Measurements from ENCODE around the gene DNAH8.

DNAH8 gene

DNA sequence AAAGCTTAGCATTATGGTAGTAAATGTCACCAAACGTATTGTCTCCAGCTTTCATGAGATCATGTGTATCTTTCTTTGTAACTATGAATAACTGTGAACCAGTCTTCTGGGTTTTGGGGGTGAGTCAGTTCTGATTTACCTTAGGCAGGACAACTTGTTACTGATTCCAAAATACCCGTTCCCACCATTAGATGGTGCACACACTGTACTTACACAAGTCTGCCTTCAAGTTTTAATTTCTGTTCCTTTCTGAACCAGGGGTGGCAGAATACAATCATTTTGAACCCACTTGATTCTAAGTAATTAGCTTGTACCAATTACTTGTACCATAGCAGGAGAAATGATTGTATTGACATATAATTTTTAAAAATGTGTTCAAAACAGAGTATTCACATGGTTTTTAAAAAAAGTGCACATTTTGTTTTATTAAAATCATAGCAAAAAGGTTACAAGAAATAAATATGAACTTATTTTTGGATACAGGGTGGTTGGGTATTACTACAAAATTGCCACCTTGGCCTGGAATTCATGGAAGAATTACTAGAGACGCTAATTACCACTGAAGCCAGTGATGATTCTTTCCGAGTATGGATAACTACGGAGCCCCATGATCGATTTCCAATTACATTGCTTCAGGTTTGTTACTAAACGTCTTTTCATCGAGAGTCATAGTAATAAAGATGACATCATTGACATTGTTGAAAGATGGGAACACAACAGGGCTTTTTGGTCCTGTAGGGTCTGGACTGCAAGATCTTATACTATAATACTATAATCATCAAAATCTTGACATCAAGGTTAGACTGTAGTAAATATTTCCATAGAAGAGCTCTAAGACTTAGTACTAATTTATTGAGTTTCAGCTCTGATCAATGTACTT, 258.3 kb downstream of the DNAH8 start:
- no peak for DNase-seq (ENCODE audit: low read depth in 2 of 2)

DNA sequence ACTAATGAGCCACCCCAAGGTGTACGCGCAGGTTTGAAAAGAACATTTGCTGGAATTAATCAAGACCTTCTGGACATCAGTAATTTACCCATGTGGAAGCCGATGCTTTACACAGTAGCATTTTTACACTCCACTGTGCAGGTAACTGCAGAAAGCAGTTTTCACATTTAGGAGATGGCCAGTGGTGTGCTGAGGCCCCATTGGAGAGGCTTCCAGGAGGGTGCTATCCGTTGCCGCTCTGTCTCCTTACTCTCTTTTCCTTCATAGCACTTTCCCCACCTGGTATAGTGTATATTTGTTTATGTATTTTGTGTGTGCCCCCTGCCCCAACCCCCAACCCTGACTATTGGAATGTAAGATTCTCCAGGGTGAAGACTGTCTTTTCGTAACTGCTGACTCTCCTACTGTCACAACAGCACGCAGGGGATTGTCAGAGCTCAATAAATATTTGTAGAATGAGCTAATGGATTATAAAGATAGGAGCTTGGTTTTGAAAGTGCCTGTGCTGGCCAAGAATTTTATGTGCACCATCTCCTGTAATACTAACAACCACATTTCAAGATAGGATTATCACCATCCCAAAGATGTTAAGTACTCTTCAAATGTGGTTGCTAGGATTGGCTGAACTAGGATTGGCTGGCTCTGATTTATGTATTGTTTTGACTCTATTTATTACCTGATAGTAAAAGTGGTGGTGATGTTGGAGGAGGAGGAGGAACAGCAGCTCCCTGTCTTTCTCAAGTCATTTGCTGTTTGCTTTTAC, 259.5 kb downstream of the DNAH8 start:
- DNase-seq (ENCODE audit: low read depth in 2 of 2), result no peak

DNA sequence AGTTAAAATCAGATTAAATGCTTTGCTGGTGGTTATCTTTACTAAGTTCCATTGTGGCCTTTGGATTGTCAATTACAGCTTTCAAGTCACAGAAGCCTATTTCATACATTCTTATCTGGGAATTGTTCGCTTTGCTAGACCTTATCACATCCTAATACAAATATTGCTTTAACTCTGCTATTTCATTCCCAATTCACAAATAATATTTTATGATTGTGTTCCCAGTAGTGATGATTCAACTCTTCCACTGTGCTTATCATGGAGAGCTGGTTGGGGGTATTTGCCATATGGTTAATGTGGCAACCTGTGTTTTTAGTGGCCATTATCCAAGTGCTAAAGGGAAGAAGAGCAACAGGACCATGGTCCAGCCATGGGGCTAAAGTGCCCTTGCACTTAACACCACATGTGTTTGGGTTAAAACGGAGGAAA, 260.5 kb downstream of the DNAH8 start:
- no peak for DNase-seq (ENCODE audit: low read depth in 2 of 2)

DNA sequence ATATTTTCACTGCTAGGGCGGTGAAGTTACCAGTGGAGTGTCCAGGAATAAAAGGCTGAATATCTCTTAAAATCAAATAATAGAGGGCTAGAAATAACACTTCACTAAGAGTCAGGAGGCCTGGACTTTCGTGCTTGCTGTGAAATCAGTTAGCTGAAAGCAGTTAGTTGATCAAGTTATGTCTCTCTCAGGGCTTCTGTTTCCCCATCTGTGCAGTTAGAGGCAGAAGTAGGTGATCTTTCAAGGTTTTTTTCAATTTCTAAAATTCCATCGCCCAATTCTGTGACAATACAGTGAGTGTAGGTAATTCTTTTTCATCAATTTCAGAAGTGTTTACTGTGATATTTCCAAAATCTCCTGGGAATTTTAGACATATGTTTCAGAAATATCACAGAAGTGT, 260.9 kb downstream of the DNAH8 start:
- no peak for DNase-seq (ENCODE audit: low read depth in 2 of 2)

DNA sequence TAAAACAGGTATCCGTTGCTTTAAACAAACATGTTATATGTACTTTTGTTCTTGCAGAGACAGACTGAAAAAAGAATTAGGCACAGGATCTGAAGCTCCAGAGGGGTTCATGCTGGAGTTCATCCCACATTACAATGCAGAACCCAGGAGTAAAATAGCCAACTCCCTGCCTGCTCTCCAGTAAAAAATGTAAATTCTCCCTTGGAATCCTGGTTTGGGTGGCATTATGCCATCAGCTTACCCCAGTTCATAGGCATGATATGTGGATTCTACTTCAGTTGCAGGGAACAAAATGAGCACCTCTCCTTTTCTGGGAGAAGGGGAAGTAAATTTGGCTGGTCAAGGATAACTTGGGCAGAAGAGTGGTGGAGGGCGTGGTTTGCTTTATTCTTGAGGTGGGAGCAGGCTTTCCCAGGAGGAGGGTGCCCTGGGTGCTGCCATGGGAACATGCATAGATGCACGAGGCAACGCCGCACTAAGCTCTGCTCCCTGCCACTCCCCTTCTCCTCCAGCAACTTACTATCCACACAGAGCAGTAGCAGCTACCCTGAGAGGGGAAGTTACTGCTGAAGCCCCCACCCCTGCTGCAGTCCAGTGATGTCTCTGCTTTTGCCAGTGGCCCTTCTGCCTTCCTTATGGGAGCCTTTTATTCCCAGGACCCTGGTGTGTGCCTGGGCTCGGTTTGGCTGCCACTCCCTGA, 261.8 kb downstream of the DNAH8 start:
- DNase-seq (ENCODE audit: low read depth in 2 of 2), result no peak

DNA sequence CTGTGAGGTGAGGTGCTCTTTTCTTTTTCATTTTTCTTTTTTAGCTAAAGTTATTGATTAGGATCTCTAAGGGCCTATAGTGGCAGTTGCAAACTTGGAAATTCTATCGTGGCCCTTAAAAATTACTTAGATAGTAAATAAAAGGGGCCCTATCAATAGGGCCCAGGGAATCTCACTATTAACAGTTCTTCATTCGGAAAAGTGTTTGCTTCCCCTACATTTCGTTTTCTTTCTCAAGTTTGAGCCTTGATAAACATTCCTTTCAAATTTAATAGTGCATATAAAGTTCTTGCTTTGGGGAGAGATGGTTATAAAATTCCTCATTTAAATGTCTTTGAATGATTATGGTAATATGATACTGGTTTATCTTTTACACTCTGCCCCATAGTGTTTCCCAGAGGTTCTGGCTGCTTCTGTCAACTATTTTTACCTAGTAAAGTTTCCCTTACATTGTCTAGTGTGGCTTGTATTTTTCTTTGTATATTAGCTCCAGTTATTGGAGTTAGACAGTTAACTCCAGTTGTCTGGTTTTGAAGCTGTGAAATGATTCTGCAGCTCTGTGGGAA, 263.1 kb downstream of the DNAH8 start:
- DNase-seq (ENCODE audit: low read depth in 2 of 2), result no peak

DNA sequence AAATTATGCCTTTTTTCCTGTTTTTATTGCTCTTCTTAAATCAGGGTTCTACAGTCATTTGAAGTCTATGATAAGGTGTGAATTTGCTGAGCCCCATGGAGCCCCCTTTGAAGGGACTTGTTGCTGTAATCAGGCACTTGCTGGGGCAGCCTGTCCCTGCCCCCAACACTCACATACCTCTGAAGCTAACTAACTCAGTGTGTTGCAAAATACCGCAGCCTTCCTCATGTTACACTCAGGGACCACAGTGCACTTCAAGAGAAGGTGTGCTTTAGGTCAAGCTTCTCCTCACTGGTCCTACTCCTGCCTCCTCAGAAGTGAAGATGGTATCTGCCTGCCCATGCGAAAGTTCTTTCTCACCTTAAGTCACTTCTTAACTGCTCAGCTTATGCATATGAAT, 267.4 kb downstream of the DNAH8 start:
- DNase-seq (ENCODE audit: low read depth in 2 of 2), result no peak

DNA sequence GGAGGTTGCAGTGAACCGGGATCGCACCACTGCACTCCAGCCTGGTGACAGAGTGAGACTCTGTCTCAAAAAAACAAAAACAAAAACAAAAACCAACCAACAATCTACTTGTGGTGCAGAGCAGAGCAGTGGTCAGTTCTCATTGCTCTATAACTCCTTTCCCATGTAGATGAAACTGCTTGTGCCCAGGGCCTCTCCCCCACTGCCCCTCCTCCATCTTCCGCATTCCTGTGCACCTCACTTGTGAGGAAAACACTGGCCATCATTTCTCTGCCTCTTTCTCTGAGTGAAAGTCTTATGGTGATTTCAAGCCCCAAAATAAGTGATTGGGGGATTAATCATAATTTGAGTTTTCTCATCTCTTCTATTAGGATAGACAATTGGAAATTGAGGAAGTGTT, 269.6 kb downstream of the DNAH8 start:
- no peak for DNase-seq (ENCODE audit: low read depth in 2 of 2)

GRCh38 chr6:38985839-38986238, 270.7 kb downstream of the DNAH8 start:
- DNase-seq (ENCODE audit: low read depth in 2 of 2), result no peak

DNA sequence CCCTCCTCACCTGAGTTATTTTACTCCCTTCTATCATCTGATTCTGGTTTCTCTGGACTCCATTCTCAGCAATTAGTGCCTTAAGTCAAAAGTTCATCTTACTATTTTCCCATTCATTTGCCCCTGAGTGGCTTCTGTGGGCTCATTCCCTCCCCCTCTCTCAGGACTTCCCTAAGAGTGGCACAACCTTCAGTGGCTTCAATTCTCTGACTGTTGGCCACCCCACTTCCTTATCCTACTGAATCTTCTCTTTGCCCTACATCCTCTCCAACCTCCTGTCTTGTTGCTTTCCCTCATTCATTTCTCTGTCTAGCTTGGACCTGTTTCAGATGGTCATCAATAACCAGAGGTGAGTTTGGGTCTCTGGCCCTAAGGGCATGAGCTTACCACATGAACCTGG, 272.4 kb downstream of the DNAH8 start:
- no peak for DNase-seq (ENCODE audit: low read depth in 2 of 2)

- no peak for DNase-seq (ENCODE audit: low read depth in 2 of 2)
Observed at GRCh38 chr6:38988736-38989449, 273.8 kb downstream of the DNAH8 start.

GRCh38 chr6:38990475-38990874, 275.4 kb downstream of the DNAH8 start:
- DNase-seq (ENCODE audit: low read depth in 2 of 2), result no peak

DNA sequence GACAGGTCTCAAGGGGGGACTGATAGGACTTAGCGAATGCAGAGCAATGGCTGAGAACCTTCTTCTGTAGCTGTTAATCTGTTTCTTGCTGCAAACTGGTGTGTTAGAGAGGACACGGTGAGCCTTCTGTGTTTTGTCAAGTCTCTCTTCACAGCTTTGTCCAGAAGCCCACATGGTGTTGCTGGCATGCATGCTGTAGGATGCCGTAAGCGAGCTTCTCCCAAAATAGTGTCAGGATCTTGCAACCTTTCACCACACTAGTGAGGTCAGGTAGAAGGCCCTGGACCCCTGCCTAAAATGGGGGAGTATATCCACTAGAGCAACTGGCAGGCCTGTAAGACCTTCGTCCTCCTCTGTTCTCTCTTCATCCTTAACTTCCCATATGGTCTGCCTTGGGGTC, 281.6 kb downstream of the DNAH8 start:
- DNase-seq (ENCODE audit: low read depth in 2 of 2), result no peak

DNA sequence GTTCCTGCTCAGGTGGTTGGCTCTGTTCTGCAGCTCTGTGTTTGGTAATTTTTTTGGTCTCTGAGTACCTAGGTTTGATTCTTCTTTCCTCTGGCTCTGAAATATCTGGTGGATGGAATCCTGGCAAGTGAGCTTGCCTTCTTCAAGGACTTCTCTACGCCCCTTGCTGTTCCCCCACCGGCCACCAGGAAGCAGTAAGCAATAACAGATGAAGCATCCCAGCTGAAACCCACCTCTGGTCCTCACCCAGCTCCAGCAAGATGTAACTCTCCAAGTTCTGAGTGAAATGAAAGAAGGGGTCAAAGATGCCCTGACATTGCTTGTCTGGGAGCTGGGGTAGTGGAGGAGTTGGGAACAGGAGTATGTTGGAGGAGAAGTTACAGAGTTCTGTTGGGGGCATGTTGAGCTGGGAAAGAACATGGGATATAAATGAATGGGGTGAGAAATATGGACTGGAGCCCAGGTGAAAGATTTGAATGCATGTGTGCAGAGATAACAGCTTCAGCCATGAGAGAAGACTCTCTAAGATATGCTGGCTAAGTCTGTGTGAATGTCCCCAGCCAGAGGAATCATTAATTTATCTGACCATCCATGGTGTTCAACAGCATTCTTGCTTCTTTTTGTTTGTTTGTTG, 282.1 kb downstream of the DNAH8 start:
- DNase-seq (ENCODE audit: low read depth in 2 of 2), result no peak

DNA sequence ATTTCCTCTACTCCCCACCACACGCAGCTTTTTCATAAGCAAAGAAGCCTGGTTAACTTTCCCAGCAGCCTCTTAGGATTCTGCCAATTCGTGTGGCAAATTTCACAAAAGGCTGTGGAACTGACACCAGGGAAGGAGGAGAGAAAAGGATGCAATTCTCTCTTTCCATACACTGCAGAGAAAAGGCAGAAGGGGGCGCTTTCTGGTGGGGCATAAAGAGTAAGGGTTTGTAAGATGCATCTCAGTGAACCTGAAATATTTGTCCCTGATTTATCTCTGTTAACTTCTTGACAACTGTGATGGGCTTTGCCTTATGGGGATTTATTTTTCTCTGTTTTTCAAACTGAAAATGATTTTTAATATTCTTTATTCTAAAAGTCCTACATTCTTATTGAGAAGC, 288.0 kb downstream of the DNAH8 start:
- no peak for DNase-seq (ENCODE audit: low read depth in 2 of 2)

DNA sequence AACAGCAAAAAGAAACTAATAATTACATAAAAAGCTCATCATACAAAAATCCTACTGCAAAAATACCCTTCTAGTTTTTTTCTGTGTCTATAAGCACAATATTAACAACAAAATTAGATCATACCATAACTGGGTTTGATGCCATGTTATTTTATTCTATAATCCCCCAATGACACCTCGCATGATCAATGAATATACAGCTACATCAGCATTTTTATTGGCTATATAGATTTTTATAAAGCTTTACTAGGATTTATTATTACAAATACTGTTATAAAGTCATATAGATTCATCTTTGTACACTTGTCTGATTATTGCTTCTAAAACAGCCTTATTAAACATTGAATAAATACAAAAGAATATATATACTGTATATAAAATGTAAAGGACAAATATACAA, 288.4 kb downstream of the DNAH8 start:
- DNase-seq (ENCODE audit: low read depth in 2 of 2), result no peak

DNA sequence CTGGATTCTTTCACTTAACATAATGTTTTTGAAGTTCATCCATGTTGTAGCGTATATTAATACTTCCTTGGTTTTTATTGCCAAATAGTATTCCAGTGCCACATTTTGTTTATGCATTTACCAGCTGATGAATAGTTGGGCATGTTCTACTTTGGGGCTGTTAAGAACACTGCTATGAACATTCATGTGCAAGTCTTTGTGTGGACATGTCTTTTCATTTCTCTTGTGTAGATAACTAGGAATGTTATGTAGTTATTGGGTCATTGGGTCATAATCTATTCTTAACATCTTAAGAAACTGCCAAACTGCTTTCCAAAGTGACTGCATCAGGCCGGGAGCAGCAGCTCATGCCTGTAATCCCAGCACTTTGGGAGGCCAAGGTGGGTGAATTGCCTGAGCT, 289.7 kb downstream of the DNAH8 start:
- no peak for DNase-seq (ENCODE audit: low read depth in 2 of 2)

- DNase-seq (ENCODE audit: low read depth in 2 of 2), result no peak
Observed at GRCh38 chr6:39005774-39006173, 290.7 kb downstream of the DNAH8 start.

- no peak for DNase-seq (ENCODE audit: low read depth in 2 of 2)
Observed at GRCh38 chr6:39007575-39007974, 292.5 kb downstream of the DNAH8 start.

GRCh38 chr6:39008737-39009136, 293.6 kb downstream of the DNAH8 start:
- no peak for DNase-seq (ENCODE audit: low read depth in 2 of 2)

- DNase-seq (ENCODE audit: low read depth in 2 of 2), result no peak
Observed at GRCh38 chr6:39009476-39009875, 294.4 kb downstream of the DNAH8 start.
